NCI-H524 (cell line): ENCODE measurements around the gene SYK.

Experiments
- DNase-seq, 2 experiments: peaks; one replicate each; lab custom pipeline; 2025; lab: John Stamatoyannopoulos, UW

The SYK gene

GRCh38 chr9:90825586-90825985 lies 24.0 kb downstream of the SYK start:
- no peak for DNase-seq

DNA sequence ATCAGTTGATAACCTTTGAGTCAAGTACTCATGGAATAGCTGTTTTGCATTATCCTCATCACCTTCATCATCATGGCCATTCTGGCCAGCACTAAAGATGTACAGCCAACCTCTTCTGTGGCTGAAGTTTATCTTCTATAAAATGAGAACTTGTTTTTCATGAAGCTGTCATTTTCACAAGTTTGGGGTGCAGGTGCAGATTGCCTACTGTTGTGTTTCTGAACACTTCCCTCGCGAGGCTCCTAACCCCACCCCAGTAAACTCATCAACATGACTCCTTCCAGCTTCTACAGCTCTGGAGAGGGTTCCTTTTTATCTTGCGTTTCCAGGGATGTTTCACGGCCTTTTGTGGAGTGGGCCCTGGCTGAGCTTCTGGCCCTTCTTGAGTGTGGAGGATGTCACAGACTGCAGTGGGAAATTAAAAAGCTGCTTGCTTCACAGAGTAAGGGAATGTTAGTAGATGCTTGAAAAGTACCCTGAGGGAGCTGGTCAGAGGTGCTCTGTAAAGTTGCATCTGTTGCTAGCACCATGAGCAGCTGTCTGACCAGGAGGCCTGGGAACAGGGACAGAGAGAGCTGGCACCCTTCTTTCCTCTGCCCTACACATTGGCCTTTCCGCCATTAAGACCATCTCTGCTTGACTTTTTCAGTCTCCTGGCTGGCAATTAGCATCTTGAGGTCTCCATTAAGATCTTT lies 24.9 kb downstream of the SYK start:
- DNase-seq: no peak

GRCh38 chr9:90827181-90827871 lies 25.7 kb downstream of the SYK start:
- no peak for DNase-seq

GRCh38 chr9:90830051-90830450 lies 28.4 kb downstream of the SYK start:
- DNase-seq: no peak

- peak; percentile 63 to 89 for DNase-seq
Observed at GRCh38 chr9:90830977-90831376, 29.4 kb downstream of the SYK start.

DNA sequence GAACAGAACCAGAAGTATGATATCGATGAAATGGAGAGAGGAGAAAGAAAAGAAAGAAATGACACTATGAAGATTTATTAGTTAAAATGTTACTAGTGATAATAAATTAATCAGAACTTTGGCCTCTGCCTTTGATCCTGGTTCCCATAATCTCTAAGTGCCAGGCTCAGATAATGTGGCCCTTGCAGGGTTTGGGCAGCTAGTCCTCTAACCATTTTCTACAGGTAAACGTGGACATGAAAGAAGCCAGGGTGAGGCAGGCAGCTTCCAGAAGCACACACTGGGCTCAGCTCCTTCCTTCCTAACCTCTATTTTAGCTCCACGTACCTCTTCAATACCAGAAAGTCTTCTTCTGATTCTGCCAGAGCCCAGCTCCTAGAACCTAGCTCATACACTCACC lies 30.6 kb downstream of the SYK start:
- DNase-seq: no peak

- DNase-seq: peak in 1 of 2 experiments; percentile 56
Observed at GRCh38 chr9:90834828-90835595, 33.4 kb downstream of the SYK start.

DNA sequence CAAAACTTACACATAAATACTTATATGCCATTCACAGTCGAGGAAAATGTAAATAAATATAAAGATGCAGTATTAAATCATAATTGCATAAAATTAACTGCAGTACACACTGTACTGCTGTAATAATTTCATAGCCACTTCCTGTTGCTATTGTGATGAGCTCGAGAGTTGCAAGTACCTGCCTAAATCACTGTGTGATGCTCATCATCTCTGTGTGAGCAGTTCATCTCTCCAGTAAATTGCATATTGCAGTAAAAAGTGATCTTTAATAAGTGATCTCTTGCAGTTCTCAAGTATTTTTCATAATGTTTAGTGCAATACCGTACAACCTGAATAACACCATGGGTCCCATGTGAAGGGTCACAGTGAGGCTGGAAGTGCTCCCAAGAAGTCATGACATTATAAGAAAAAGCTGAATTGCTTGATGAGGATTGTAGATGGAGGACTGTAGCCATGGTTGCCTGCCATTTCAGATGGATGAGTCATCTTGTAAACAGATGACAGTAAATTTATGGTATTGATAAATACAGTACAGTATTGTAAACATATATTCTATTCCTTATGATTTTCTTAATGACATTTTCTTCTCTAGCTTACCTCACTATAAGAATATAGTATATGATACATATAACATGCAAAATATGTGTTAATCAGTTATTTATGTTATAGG lies 34.9 kb downstream of the SYK start:
- DNase-seq: no peak

DNA sequence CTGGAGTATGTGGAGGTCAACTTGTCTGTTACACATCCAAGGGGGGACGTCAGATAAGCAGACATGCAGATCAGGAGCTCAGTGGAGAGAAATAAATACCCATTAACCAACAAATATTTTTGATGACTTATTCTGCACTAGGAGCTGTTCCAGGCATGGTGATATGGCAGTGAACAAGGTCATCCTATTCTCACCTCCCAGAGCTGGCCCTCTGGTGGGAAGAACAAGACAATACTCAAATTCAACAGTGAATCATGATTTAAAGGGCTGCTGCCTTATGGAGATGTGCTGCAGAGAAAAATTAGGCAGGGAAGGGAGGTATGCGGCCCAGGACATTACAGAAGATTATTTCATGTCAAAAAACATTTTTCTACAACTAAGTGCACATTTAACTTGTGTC lies 36.5 kb downstream of the SYK start:
- DNase-seq: peak in 1 of 2 experiments; percentile 4

- no peak for DNase-seq
Observed at GRCh38 chr9:90838581-90839154, 37.0 kb downstream of the SYK start.

DNA sequence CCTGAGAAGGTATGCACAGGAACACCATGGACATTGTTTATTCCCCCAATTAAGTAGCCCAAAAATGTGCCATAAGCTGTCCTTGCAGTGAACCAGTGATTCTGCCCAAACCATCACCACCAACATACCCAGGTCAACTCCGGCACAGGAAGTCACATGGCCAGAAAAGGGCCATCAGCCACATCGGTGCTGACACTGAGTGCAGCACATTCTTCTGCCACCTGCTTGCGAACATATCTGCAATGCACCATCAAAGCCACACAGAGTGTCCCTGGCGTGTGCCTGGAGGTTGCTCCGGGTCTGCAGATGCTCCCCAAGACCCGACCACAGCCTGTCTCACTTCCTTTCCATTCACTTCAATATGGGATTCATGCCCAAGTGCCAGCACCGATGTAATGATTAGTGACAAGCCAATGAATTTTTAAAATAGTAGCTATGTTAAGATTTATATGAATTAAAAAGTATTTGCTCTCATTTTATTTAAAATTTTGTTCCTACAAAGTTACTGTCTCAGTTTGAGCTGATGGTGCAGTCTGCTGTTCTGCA lies 37.6 kb downstream of the SYK start:
- no peak for DNase-seq

DNA sequence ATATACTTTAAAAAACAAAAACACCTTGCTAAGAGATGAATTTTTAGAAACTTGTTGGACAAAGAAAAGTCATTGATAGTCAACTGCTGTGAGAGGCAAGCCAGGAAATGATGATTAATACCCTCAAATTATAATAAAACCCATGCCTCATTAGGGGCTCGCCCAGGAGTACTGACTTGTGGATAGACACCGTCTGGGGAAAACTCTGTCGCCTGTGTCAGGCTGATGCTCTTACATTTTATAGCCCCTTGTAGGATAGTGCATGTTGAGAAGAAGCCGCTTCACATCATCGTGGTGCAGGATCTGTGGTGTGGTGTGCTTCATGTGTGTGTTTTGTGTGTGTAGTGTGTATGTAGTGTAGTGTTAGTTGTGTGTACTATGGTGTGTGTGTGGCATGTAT lies 39.1 kb downstream of the SYK start:
- DNase-seq: no peak

DNA sequence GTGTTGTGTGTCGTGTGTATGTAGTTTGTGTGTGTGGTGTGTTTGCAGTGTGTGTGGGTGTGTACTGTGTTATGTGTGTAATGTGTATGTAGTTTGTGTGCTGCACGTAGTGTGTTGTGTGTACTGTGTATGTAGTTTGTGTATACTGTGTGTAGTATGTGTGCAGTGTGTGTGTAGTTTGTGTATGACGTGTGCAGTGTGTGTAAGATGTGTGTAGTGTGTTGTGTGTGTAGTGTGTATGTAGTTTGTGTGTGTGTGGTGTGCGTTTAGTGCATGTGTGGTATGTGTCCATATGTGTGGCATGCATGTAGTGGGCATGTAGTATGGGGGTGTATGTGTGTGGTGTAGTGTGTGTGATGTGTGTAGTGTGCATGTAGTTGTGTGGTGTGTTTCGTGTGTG lies 39.6 kb downstream of the SYK start:
- DNase-seq: no peak

DNA sequence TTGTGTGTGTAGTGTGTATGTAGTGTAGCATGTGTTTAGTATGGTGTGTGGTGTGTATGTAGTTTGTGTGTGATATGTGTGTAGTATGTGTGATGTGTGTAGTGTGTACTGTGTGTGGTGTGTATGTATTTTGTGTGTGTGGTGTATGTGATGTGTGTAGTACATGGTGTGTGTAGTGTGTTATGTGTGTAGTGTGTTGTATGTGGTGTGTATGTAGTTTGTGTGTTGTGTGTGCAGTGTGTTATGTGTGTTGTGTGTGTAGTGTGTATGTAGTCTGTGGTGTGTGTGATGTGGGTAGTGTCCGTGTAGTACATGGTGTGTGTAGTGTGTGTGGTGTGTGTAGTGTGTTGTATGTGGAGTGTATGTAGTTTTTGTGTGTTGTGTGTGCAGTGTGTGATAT lies 40.0 kb downstream of the SYK start:
- no peak for DNase-seq

- no peak for DNase-seq
Observed at GRCh38 chr9:90842176-90842777, 40.7 kb downstream of the SYK start.

DNA sequence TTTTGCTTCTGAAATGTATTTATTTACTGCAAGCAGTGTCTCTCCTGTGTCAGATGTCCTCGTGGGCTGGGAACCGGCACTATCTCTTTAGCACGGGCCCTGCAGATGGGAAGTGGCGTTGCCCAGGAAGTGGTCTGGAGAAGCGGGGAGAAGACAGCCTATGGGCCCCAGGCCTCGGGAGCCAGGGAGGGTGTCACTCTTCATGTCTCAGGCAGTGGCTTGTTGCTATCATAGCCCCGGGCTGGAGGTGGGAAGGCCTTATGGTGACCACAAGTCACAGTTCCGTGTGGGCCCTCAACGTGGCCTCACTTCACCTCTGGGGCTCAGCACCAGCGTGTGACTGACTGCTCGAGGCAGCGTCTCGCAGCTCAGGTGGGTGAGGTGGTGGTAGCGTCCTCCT lies 41.4 kb downstream of the SYK start:
- DNase-seq: no peak

DNA sequence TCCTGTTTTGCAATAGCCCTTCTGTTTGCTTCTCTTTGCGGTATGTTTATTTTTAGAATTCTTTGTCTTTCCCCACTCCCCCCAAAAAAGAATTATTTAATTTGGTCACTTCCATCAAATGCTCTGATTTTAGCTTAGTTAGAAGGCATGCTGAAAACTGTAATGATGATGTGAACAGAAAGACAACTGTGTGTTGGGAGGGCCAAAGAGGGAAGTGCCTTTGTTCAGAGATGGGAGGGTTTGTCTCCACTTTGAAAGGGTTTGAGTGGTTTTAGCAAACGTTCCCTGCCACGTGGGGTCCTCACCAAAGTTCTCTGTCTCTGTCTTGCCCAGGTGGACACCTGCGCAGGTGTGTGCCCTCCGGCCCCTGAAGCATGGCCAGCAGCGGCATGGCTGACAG lies 41.9 kb downstream of the SYK start:
- DNase-seq: no peak

GRCh38 chr9:90844326-90844725 lies 42.7 kb downstream of the SYK start:
- no peak for DNase-seq

DNA sequence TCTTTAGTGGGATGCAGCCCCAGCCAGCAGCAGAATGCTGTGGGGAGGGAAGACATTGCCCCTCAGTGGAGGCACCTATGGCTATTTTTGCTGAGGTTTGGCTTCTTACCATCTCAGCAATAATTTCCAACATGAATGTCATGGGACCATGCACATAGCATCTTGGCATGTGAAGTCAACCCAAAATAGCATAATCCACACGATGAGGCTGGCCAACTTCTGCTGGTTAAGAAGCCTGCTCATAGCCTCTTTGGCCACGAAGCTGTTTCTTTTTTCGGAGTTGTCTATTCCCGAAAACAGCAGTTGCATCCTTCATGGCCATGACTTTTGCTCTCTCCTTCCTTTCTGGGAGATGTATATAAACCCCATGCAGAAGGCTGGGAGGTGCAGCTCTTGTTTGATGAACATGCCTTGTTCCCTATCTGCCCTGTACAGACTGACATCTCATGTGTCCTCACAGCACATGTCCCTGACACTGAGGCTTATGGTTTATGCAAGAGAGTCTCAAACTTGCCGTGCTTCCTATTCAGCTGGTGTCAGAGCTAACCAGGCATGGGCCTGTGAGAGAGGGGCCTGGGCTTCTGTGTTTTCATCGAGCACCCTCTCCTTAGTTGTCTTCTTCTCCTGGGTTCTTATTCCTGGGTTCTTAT lies 45.3 kb downstream of the SYK start:
- DNase-seq: no peak

- DNase-seq: no peak
Observed at GRCh38 chr9:90847971-90848370, 46.4 kb downstream of the SYK start.

DNA sequence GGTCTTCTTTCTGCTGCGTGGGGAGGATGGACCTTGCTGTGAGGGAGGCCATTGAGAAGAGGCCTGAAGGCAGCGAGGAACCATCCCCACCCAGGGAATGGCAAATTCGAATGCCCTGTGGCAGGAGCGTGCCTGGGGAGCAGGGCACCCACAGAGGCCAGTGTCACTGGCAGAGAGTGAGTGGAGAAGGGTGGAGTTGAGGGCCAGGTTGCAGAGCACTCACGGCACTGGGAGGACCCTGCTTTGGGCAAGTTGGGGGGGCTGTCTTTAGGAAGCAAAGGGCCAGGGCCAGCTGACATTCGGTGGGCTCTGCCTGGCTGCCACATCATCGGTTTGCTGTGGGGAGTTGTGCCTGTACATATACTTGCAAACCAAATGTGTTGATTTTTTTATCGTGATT lies 47.2 kb downstream of the SYK start:
- no peak for DNase-seq
